Prostate gland (tissue), 2 donors: ENCODE results near the gene DAZAP1.

ENCODE experiments used
- CTCF ChIP-seq, 4 experiments: fragments of 200-600 bp in 2 of 4; fragments of 450-650 bp in 2 of 4; sonication (generic) in 2 of 4; IDR thresholded peaks; 1 replicate in 3 of 4; 2 replicates in 1 of 4; pipeline ENCODE4 v1.5.1; 2016 to 2019; ENCODE audit warnings: antibody characterized with exemption in 4 of 4, mild to moderate bottlenecking in 2 of 4, moderate library complexity in 2 of 4
- POLR2A ChIP-seq: fragments of 450-650 bp; IDR thresholded peaks from one replicate; pipeline ENCODE4 v1.6.1; 2016; ENCODE audit warnings: antibody characterized with exemption, mild to moderate bottlenecking
- POLR2AphosphoS5 ChIP-seq: sonication (generic); formaldehyde crosslinking; IDR thresholded peaks from one replicate; pipeline ENCODE4 v1.6.1; 2017; ENCODE audit warnings: antibody characterized with exemption

GRCh38 chr19:1467490-1468273 lies 60.3 kb downstream of the DAZAP1 start:
- TF ChIP-seq CTCF (IDR thresholded peaks at IDR 0.05) (no peak), POLR2AphosphoS5 (no peak), POLR2A (no peak)
